Lower leg skin (tissue), 4 donors: ENCODE data around the gene GRIN1. TPM values are rescaled to one million over a fixed set of nuclear protein-coding genes. Genes with fewer than 3 reads are reported as not detected.
A peak's percentile ranks its signal among the peaks of the same experiment; 100 is the strongest.

Experiments
- DNase-seq, 2 donors: peaks; one replicate each; pipeline ENCODE4 v3.0.0-alpha.2; 2019; ENCODE audit warnings: low spot score in 2 of 2
- H3K4me3 ChIP-seq: fragments of 200-600 bp; sonication (generic); 2 replicates; pipeline ENCODE4 v1.5.1; 2017; ENCODE audit warnings: mild to moderate bottlenecking, low read depth; ENCODE audit not compliant: poor library complexity, severe bottlenecking
- CTCF ChIP-seq, 3 donors: fragments of 450-650 bp; IDR thresholded peaks; one replicate each; pipeline ENCODE4 v1.5.1; 2016; ENCODE audit warnings: antibody characterized with exemption in 3 of 3, mild to moderate bottlenecking in 3 of 3, moderate library complexity in 2 of 3
- POLR2A ChIP-seq, 2 donors: fragments of 450-650 bp; IDR thresholded peaks; one replicate each; pipeline ENCODE4 v1.6.1; 2016 to 2017; ENCODE audit warnings: antibody characterized with exemption in 2 of 2, mild to moderate bottlenecking in 1 of 2, moderate library complexity in 1 of 2
- WGBS, 2 donors: methylation state at CpG; one replicate each; pipeline ENCODE4 v1.1.5; 2018; 5-methylcytosine and 5-hydroxymethylcytosine counted together
- intact Hi-C: fragments of 100-400 bp; cut with DNase I; formaldehyde crosslinking; loops from one replicate; pipeline ENCODE4 v1.15.0; 2023; ENCODE audit warnings: low total_unique reads
- total RNA-seq, 4 donors: library from RNA; depleted of rRNA; stranded (reverse); fragments of >200 nt; gene quantifications; one replicate each; pipeline ENCODE4 v1.1.0, GENCODE V29; 2016

GRIN1 gene
- total RNA-seq, 4 donors from 2014 or later, result 0.10 to 2.4 (median 0.49) TPM; not detected in 1

- TF ChIP-seq POLR2A (IDR thresholded peaks at IDR 0.05) (no peak), CTCF (IDR thresholded peaks at IDR 0.05) (no peak)
- no peak for DNase-seq
- WGBS, 2 donors, result 49 to 55% methylated on average over 14 to 21 of the region's 21 CpGs
- intact Hi-C loops, result no loop called here
- no peak overlapping the region for H3K4me3 ChIP-seq
Observed at GRCh38 chr9:137195525-137196220, 56.7 kb downstream of the GRIN1 start.

- no peak overlapping the region for H3K4me3 ChIP-seq
- TF ChIP-seq POLR2A (IDR thresholded peaks at IDR 0.05), result no peak
- TF ChIP-seq CTCF (IDR thresholded peaks at IDR 0.05), result no peak
- 62 to 63% methylated on average over 15 to 16 of the region's 19 CpGs for WGBS, 2 donors
- DNase-seq, result no peak
- intact Hi-C loops, result no loop called here
Observed at GRCh38 chr9:137198051-137198901, 59.3 kb downstream of the GRIN1 start.

GRCh38 chr9:137198902-137199283 is 59.9 kb downstream of the GRIN1 start:
- DNase-seq, result no peak
- no peak for TF ChIP-seq CTCF (IDR thresholded peaks at IDR 0.05)
- no peak for TF ChIP-seq POLR2A (IDR thresholded peaks at IDR 0.05)
- intact Hi-C loops, result no loop called here
- H3K4me3 ChIP-seq, result no peak overlapping the region
- WGBS, 2 donors, result 82 to 83% methylated on average over 8 of the region's 11 CpGs

GRCh38 chr9:137199411-137200121 is 60.6 kb downstream of the GRIN1 start:
- 22 to 35% methylated on average over 10 to 26 of the region's 51 CpGs for WGBS, 2 donors
- TF ChIP-seq CTCF (IDR thresholded peaks at IDR 0.05), result no peak
- no peak for TF ChIP-seq POLR2A (IDR thresholded peaks at IDR 0.05)
- intact Hi-C loops, result no loop called here
- DNase-seq, result no peak
- H3K4me3 ChIP-seq, result no peak overlapping the region

- H3K4me3 ChIP-seq, result peak within 1 kb of the TSS; percentile 42
- intact Hi-C loops, result no loop called here
- WGBS, 2 donors, result 0 to 1% methylated on average over 17 to 29 of the region's 118 CpGs
- DNase-seq, result peak; percentile 99 to 100
- no peak for TF ChIP-seq CTCF (IDR thresholded peaks at IDR 0.05)
- TF ChIP-seq POLR2A (IDR thresholded peaks at IDR 0.05), result no peak
Observed at GRCh38 chr9:137200311-137201204, 61.6 kb downstream of the GRIN1 start, which contains the start of gene TPRN. TPRN (minus strand) TSS chr9:137200741; CDS start chr9:137200711, 30 bp downstream.
